Neural progenitor cell (in vitro differentiated cells): ENCODE results near the gene CFAP74.

Experiments
- CTCF ChIP-seq: fragments of 200-600 bp; sonication (generic); IDR thresholded peaks from 2 replicates; pipeline ENCODE4 v1.5.1; 2017; ENCODE audit warnings: antibody characterized with exemption, mild to moderate bottlenecking
- EZH2 ChIP-seq: fragments of 200-600 bp; sonication (generic); IDR thresholded peaks from 2 replicates; pipeline ENCODE4 v1.6.1; 2017; ENCODE audit warnings: antibody characterized with exemption, mild to moderate bottlenecking, moderate library complexity
- EZH2phosphoT487 ChIP-seq: fragments of 200-600 bp; sonication (generic); IDR thresholded peaks from 2 replicates; pipeline ENCODE4 v1.6.1; 2017; ENCODE audit warnings: antibody characterized with exemption

- no peak for TF ChIP-seq CTCF
- TF ChIP-seq EZH2 = no peak
- no peak for TF ChIP-seq EZH2phosphoT487
These were observed 44.1 kb downstream of the CFAP74 start for GRCh38 chr1:1959459-1959839.
